ENCODE data around the gene EIF1AD.
"Not testable (repeated sequence)": the region's sequence is repeated elsewhere in the genome, so short reads cannot be mapped to it uniquely, and the experiment has no call there.

The EIF1AD gene

GRCh38 chr11:65958774-65959420, 43.1 kb downstream of the EIF1AD start:
- no peak overlapping the region for H3K4me3 ChIP-seq (ENCODE audit: low read depth, low read length)
- TF ChIP-seq CTCF (IDR thresholded peaks at IDR 0.05; ENCODE audit: insufficient read depth, low read depth, low read length, missing control alignments), result no peak
- no peak for DNase-seq (ENCODE audit: low read depth)

GRCh38 chr11:65958291-65958690, 43.7 kb downstream of the EIF1AD start:
- DNase-seq (ENCODE audit: low read depth), result no peak
- TF ChIP-seq CTCF (IDR thresholded peaks at IDR 0.05; ENCODE audit: insufficient read depth, low read depth, low read length, missing control alignments), result no peak
- H3K4me3 ChIP-seq (ENCODE audit: low read depth, low read length), result no peak overlapping the region

- DNase-seq (ENCODE audit: low read depth), result no peak
- no peak for TF ChIP-seq CTCF (IDR thresholded peaks at IDR 0.05; ENCODE audit: insufficient read depth, low read depth, low read length, missing control alignments)
- H3K4me3 ChIP-seq (ENCODE audit: low read depth, low read length), result no peak overlapping the region
These were observed 47.2 kb downstream of the EIF1AD start for GRCh38 chr11:65954771-65955170.

- no peak for DNase-seq (ENCODE audit: low read depth)
- TF ChIP-seq CTCF (IDR thresholded peaks at IDR 0.05; ENCODE audit: insufficient read depth, low read depth, low read length, missing control alignments), result no peak
- H3K4me3 ChIP-seq (ENCODE audit: low read depth, low read length), result no peak overlapping the region
These were observed 48.5 kb downstream of the EIF1AD start for GRCh38 chr11:65953471-65953870.

- H3K4me3 ChIP-seq (ENCODE audit: low read depth, low read length), result no peak overlapping the region
- TF ChIP-seq CTCF (IDR thresholded peaks at IDR 0.05; ENCODE audit: insufficient read depth, low read depth, low read length, missing control alignments), result no peak
- no peak for DNase-seq (ENCODE audit: low read depth)
These were observed 49.9 kb downstream of the EIF1AD start for GRCh38 chr11:65952052-65952521.

- not testable (repeated sequence) for H3K4me3 ChIP-seq (ENCODE audit: low read depth, low read length); DNase-seq (ENCODE audit: low read depth)
These were observed 50.3 kb downstream of the EIF1AD start for GRCh38 chr11:65951641-65952040.

- not testable (repeated sequence) for DNase-seq (ENCODE audit: low read depth); H3K4me3 ChIP-seq (ENCODE audit: low read depth, low read length)
These were observed 51.2 kb downstream of the EIF1AD start for GRCh38 chr11:65950711-65951110.

GRCh38 chr11:65947603-65948125, 54.3 kb downstream of the EIF1AD start:
- H3K4me3 ChIP-seq (ENCODE audit: low read depth, low read length), result no peak overlapping the region
- no peak for TF ChIP-seq CTCF (IDR thresholded peaks at IDR 0.05; ENCODE audit: insufficient read depth, low read depth, low read length, missing control alignments)
- no peak for DNase-seq (ENCODE audit: low read depth)
